AG09319 (cell line): ENCODE results near the gene PDIK1L.

ENCODE experiments used
- DNase-seq: peaks from one replicate; pipeline ENCODE4 v3.0.0-alpha.2; 2010; ENCODE audit warnings: low read depth; ENCODE audit errors: extremely low read depth
- TF ChIP-seq, protein P1 (sequence below): IDR thresholded peaks from 2 replicates; pipeline ENCODE4 v1.5.1; 2011; ENCODE audit warnings: low read depth, mild to moderate bottlenecking, inconsistent platforms, low read length, moderate library complexity

PDIK1L gene

GRCh38 chr1:26079960-26080814, 31.4 kb upstream of the PDIK1L start:
- TF ChIP-seq, protein P1, sequence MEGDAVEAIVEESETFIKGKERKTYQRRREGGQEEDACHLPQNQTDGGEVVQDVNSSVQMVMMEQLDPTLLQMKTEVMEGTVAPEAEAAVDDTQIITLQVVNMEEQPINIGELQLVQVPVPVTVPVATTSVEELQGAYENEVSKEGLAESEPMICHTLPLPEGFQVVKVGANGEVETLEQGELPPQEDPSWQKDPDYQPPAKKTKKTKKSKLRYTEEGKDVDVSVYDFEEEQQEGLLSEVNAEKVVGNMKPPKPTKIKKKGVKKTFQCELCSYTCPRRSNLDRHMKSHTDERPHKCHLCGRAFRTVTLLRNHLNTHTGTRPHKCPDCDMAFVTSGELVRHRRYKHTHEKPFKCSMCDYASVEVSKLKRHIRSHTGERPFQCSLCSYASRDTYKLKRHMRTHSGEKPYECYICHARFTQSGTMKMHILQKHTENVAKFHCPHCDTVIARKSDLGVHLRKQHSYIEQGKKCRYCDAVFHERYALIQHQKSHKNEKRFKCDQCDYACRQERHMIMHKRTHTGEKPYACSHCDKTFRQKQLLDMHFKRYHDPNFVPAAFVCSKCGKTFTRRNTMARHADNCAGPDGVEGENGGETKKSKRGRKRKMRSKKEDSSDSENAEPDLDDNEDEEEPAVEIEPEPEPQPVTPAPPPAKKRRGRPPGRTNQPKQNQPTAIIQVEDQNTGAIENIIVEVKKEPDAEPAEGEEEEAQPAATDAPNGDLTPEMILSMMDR: no peak
- DNase-seq: no peak

- TF ChIP-seq, protein P1: no peak
- no peak for DNase-seq
Measured at GRCh38 chr1:26081267-26082019, 30.2 kb upstream of the PDIK1L start.

GRCh38 chr1:26082020-26082350, 29.6 kb upstream of the PDIK1L start:
- TF ChIP-seq, protein P1: no peak
- no peak for DNase-seq

DNA sequence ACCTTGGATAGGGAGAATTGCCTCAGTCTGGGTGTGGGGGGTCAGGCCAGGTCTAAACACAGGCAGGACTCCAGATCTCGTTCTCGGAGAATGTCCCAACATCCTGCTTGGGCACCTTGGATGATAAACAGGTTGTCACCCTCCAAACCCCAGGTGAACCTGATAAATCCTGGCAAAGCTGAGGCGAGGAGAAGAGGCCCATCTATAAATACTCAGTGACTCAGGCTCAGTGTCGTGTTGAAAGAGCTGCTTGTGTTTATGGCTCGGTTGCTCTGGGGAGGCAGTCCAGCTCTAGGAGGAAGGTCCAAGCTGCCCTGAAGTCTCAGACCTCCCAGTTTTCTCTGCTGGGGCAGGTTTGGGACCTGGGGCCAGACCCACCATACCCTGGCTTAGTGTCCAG, 28.4 kb upstream of the PDIK1L start:
- no peak for DNase-seq
- TF ChIP-seq, protein P1: no peak

GRCh38 chr1:26084091-26084561, 27.5 kb upstream of the PDIK1L start:
- TF ChIP-seq, protein P1: no peak
- DNase-seq: no peak

- TF ChIP-seq, protein P1: no peak
- DNase-seq: no peak
Measured at GRCh38 chr1:26084844-26085243, 26.8 kb upstream of the PDIK1L start.

DNA sequence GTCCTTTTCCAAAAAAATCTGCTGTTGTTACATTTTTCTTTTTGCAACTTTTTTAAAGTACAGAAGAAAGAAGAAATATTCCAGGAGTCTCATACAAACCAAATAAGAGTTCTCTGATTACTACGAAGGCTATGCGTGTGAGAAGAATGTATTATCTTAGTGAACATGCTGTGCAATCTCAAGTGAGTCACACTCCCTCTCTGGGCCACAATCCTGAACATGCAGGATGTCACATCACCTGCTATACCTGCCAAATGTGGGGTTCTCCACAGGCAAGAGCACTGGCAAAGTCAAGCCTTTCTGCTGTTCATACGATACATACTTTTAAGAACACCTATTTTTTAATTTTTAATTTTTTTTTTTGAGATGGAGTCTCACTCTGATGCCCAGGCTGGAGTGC, 22.5 kb upstream of the PDIK1L start:
- TF ChIP-seq, protein P1: no peak
- DNase-seq: no peak
